H1 (cell line): ENCODE data around the gene FMNL2. TPM values are rescaled to one million over a fixed set of nuclear protein-coding genes. Genes with fewer than 3 reads are reported as not detected.

Experiments used
- CTCF ChIA-PET: fragments of 300-600 bp; sonication (Branson Sonifier 250); formaldehyde crosslinking; loops from one replicate; lab custom pipeline; 2021; ENCODE audit not compliant: partially characterized antibody; lab: Charles Lee
- POLR2A ChIA-PET: fragments of 300-600 bp; sonication (Branson Sonifier 250); formaldehyde crosslinking; loops from one replicate; lab custom pipeline; 2021; ENCODE audit warnings: inconsistent platforms; ENCODE audit not compliant: partially characterized antibody; lab: Charles Lee
- DNase-seq, 2 experiments: peaks; one replicate each; pipeline versions ENCODE4 v3.0.0 to v3.0.0-alpha.2; 2010 to 2022; ENCODE audit warnings: low spot score in 2 of 2, low read depth in 1 of 2, mixed read lengths in 1 of 2
- FAIRE-seq: peaks from 2 replicates; lab custom pipeline; 2011; peaks lifted over from hg19 to GRCh38; lab: Jason Lieb, UNC
- H2AFZ ChIP-seq: 2 replicates; pipeline ENCODE4 v1.8.1; 2012; ENCODE audit warnings: low read length, inconsistent platforms
- H2AK5ac ChIP-seq: 2 replicates; pipeline ENCODE4 v1.6.1; 2013; ENCODE audit warnings: low read depth, low read length
- H2BK120ac ChIP-seq: replicated peaks from 2 replicates; pipeline ENCODE3; 2013; ENCODE audit warnings: low read depth, low read length, inconsistent platforms
- H2BK12ac ChIP-seq: 2 replicates; pipeline ENCODE4 v1.6.1; 2013; ENCODE audit warnings: low read depth, low read length
- H2BK15ac ChIP-seq: 2 replicates; pipeline ENCODE4 v1.6.1; 2013; ENCODE audit warnings: low read length
- H2BK20ac ChIP-seq: 2 replicates; pipeline ENCODE4 v1.6.1; 2013; ENCODE audit warnings: low read length
- H2BK5ac ChIP-seq: 2 replicates; pipeline ENCODE4 v1.6.1; 2013; ENCODE audit warnings: low read depth, low read length
- H3K14ac ChIP-seq: 2 replicates; pipeline ENCODE4 v1.6.1; 2013; ENCODE audit warnings: inconsistent platforms; ENCODE audit not compliant: insufficient read length
- H3K18ac ChIP-seq: 2 replicates; pipeline ENCODE4 v1.6.1; 2013; ENCODE audit warnings: low read length; ENCODE audit errors: extremely low read depth
- H3K23ac ChIP-seq: 2 replicates; pipeline ENCODE4 v1.6.1; 2013; ENCODE audit warnings: inconsistent platforms; ENCODE audit not compliant: insufficient read length
- H3K23me2 ChIP-seq: 2 replicates; pipeline ENCODE4 v1.6.1; 2013; ENCODE audit warnings: low read depth, low read length
- H3K27ac ChIP-seq: 2 replicates; pipeline ENCODE4 v1.6.1; 2011; ENCODE audit warnings: low read depth, low read length, inconsistent platforms
- H3K27me3 ChIP-seq, 4 experiments: replicated peaks in 1 of 4; 1 replicate in 1 of 4; 2 replicates in 3 of 4; pipeline versions ENCODE4 v1.6.1 to v1.8.1; 2011 to 2013; ENCODE audit warnings: low read length in 3 of 4, mild to moderate bottlenecking in 3 of 4, inconsistent platforms in 2 of 4, mixed read lengths in 2 of 4, moderate library complexity in 1 of 4; ENCODE audit not compliant: control insufficient read depth in 3 of 4, insufficient read depth in 3 of 4; ENCODE audit errors: extremely low read depth in 1 of 4
- H3K36me3 ChIP-seq, 4 experiments: 2 replicates each; pipeline versions ENCODE4 v1.6.1 to v1.8.1; 2011 to 2013; ENCODE audit warnings: mild to moderate bottlenecking in 4 of 4, low read length in 3 of 4, moderate library complexity in 2 of 4, control low read depth in 1 of 4, inconsistent platforms in 1 of 4; ENCODE audit not compliant: insufficient read depth in 4 of 4, control insufficient read depth in 2 of 4
- H3K4ac ChIP-seq: replicated peaks from 2 replicates; pipeline ENCODE3; 2013; ENCODE audit warnings: low read length, low read depth, mixed read lengths, inconsistent platforms; ENCODE audit not compliant: insufficient read length
- H3K4me1 ChIP-seq, 4 experiments: replicated peaks in 1 of 4; 1 replicate in 1 of 4; 2 replicates in 3 of 4; pipeline versions ENCODE4 v1.6.1 to v1.8.1; 2011 to 2013; ENCODE audit warnings: low read length in 3 of 4, inconsistent platforms in 2 of 4, mixed read lengths in 1 of 4; ENCODE audit not compliant: insufficient read depth in 4 of 4, control insufficient read depth in 3 of 4
- H3K4me2 ChIP-seq, 2 experiments: 2 replicates each; pipeline versions ENCODE4 v1.6.1 to v1.8.1; 2011 to 2013; ENCODE audit warnings: low read depth in 2 of 2, low read length in 2 of 2, control low read depth in 1 of 2, inconsistent platforms in 1 of 2, mild to moderate bottlenecking in 1 of 2; ENCODE audit not compliant: insufficient read depth in 1 of 2
- H3K4me3 ChIP-seq, 4 experiments: fragments of 200-600, 300-600 bp in 1 of 4; sonication (generic), shearing (Covaris generic), sonication (Bioruptor Twin) in 1 of 4; 2 replicates each; pipeline versions ENCODE4 v1.5.1 to v1.8.1; 2011 to 2016; ENCODE audit warnings: low read length in 4 of 4, low read depth in 3 of 4, control low read depth in 2 of 4, inconsistent platforms in 2 of 4, mild to moderate bottlenecking in 2 of 4, mixed read lengths in 1 of 4, moderate library complexity in 1 of 4; ENCODE audit not compliant: insufficient read depth in 2 of 4; ENCODE audit errors: extremely low read depth in 1 of 4
- H3K56ac ChIP-seq: replicated peaks from 2 replicates; pipeline ENCODE3; 2013; ENCODE audit warnings: low read depth, mild to moderate bottlenecking, mixed read lengths, low read length, inconsistent platforms; ENCODE audit not compliant: insufficient read length
- H3K79me1 ChIP-seq: 2 replicates; pipeline ENCODE4 v1.6.1; 2013; ENCODE audit warnings: low read depth, low read length, control low read depth
- H3K79me2 ChIP-seq, 2 experiments: 2 replicates each; pipeline versions ENCODE4 v1.6.1 to v1.8.1; 2012 to 2013; ENCODE audit warnings: low read length in 2 of 2, mild to moderate bottlenecking in 2 of 2, inconsistent platforms in 1 of 2; ENCODE audit not compliant: insufficient read depth in 2 of 2, control insufficient read depth in 1 of 2
- H3K9ac ChIP-seq, 4 experiments: replicated peaks in 1 of 4; 1 replicate in 1 of 4; 2 replicates in 3 of 4; pipeline versions ENCODE4 v1.6.1 to v1.8.1; 2011 to 2013; ENCODE audit warnings: low read depth in 3 of 4, low read length in 3 of 4, control low read depth in 2 of 4, mild to moderate bottlenecking in 2 of 4, moderate library complexity in 2 of 4, inconsistent platforms in 1 of 4; ENCODE audit errors: extremely low read depth in 1 of 4
- H3K9me3 ChIP-seq, 2 experiments: 2 replicates each; pipeline versions ENCODE4 v1.6.1 to v1.8.1; 2012 to 2013; ENCODE audit warnings: mild to moderate bottlenecking in 2 of 2, moderate library complexity in 2 of 2, control low read depth in 1 of 2, inconsistent platforms in 1 of 2, low read depth in 1 of 2, low read length in 1 of 2, mixed read lengths in 1 of 2; ENCODE audit not compliant: insufficient read depth in 2 of 2
- H4K20me1 ChIP-seq, 2 experiments: replicated peaks in 1 of 2; 2 replicates each; pipeline versions ENCODE3 to v1.8.1; 2011 to 2013; ENCODE audit warnings: inconsistent platforms in 2 of 2, low read length in 2 of 2, mild to moderate bottlenecking in 1 of 2; ENCODE audit not compliant: insufficient read depth in 2 of 2, control insufficient read depth in 1 of 2
- H4K5ac ChIP-seq: 2 replicates; pipeline ENCODE4 v1.6.1; 2013; ENCODE audit warnings: low read length, low read depth, mixed read lengths, inconsistent platforms; ENCODE audit not compliant: insufficient read length
- H4K8ac ChIP-seq: 2 replicates; pipeline ENCODE4 v1.8.0; 2013; ENCODE audit warnings: mild to moderate bottlenecking, moderate library complexity, low read length, inconsistent platforms; ENCODE audit not compliant: insufficient read depth; ENCODE audit errors: extremely low read depth
- H4K91ac ChIP-seq: replicated peaks from 2 replicates; pipeline ENCODE3; 2013; ENCODE audit warnings: low read length, mixed read lengths, inconsistent platforms; ENCODE audit not compliant: insufficient read length
- ASH2L ChIP-seq: fragments of 200-600, 300-600 bp; sonication (generic); IDR thresholded peaks from one replicate; pipeline ENCODE4 v1.7.1; 2017; ENCODE audit warnings: low read length
- NRF1 ChIP-seq: IDR thresholded peaks from 2 replicates; pipeline ENCODE4 v1.6.1; 2011; ENCODE audit warnings: mild to moderate bottlenecking, low read depth, low read length, improper control_type of control experiment
- POLR2AphosphoS5 ChIP-seq: IDR thresholded peaks from 2 replicates; pipeline ENCODE4 v1.6.1; 2011; ENCODE audit warnings: low read depth, low read length
- RAD21 ChIP-seq, 2 experiments: IDR thresholded peaks in 1 of 2; conservative IDR thresholded peaks in 1 of 2; 2 replicates each; pipeline ENCODE4 v1.6.1; 2011; ENCODE audit warnings: low read depth in 2 of 2, low read length in 2 of 2, improper control_type of control experiment in 1 of 2, inconsistent platforms in 1 of 2, mild to moderate bottlenecking in 1 of 2, moderate library complexity in 1 of 2
- RNF2 ChIP-seq: fragments of 200-900, 300-1000 bp; sonication (generic); IDR thresholded peaks from 2 replicates; pipeline ENCODE4 v1.7.1; 2016; ENCODE audit warnings: borderline replicate concordance, low read depth, mild to moderate bottlenecking, antibody characterized with exemption, low read length; ENCODE audit not compliant: poor library complexity, severe bottlenecking; ENCODE audit errors: missing control alignments
- RXRA ChIP-seq: IDR thresholded peaks from 2 replicates; pipeline ENCODE4 v1.6.1; 2011; ENCODE audit warnings: low read depth, mild to moderate bottlenecking, low read length, moderate library complexity; ENCODE audit not compliant: insufficient read depth
- SAP30 ChIP-seq: fragments of 300-600 bp; sonication (generic); IDR thresholded peaks from 2 replicates; pipeline ENCODE4 v1.7.1; 2012; ENCODE audit warnings: low read length, moderate library complexity, mild to moderate bottlenecking, inconsistent platforms; ENCODE audit not compliant: insufficient read depth, insufficient replicate concordance
- SIN3A ChIP-seq, 2 experiments: IDR thresholded peaks in 1 of 2; conservative IDR thresholded peaks in 1 of 2; 2 replicates each; pipeline ENCODE4 v1.6.1; 2011 to 2012; ENCODE audit warnings: low read length in 2 of 2, improper control_type of control experiment in 1 of 2, low read depth in 1 of 2, mild to moderate bottlenecking in 1 of 2
- SRF ChIP-seq: IDR thresholded peaks from 2 replicates; pipeline ENCODE4 v1.6.1; 2011; ENCODE audit warnings: mild to moderate bottlenecking, low read depth, low read length, moderate library complexity
- TEAD4 ChIP-seq: IDR thresholded peaks from 2 replicates; pipeline ENCODE4 v1.6.1; 2012; ENCODE audit warnings: low read depth, low read length, inconsistent platforms, mixed read lengths
- WGBS, 2 experiments: shearing (Covaris generic) in 1 of 2; methylation state at CpG; one replicate each; pipeline versions ENCODE4 v1.1.6 to v1.1.7; 2013 to 2015; ENCODE audit warnings: low lambda C conversion rate in 2 of 2, mixed read lengths in 2 of 2, inconsistent platforms in 1 of 2, low coverage in 1 of 2, missing lambda C conversion rate in 1 of 2; ENCODE audit not compliant: insufficient replicate concordance in 2 of 2, insufficient coverage in 1 of 2, insufficient read length in 1 of 2; ENCODE audit errors: extremely low coverage in 1 of 2, missing lambda C conversion rate in 1 of 2; 5-methylcytosine and 5-hydroxymethylcytosine counted together
- polyA plus RNA-seq, 7 experiments: library from polyadenylated mRNA; depleted of rRNA in 3 of 7; stranded (reverse) in 5 of 7; unstranded in 2 of 7; fragments of >200 nt in 5 of 7; fragments of 200-250 nt in 2 of 7; gene quantifications; 1 replicate in 5 of 7; 2 replicates in 1 of 7; 4 replicates in 1 of 7; pipeline versions ENCODE4 v1.2.1 to v1.2.3, GENCODE V29; 2011 to 2013; ENCODE audit warnings: missing spikeins in 2 of 7, mixed read lengths in 2 of 7
- total RNA-seq: library from RNA; stranded (reverse); fragmentation: NEBNext Ultra II Directional; extraction: Animal tissue kit (Norgen Biotek cat#: 25700); gene quantifications from 2 replicates; pipeline ENCODE4 v1.2.1, GENCODE V29; 2021
- TF ChIP-seq, protein P1 (sequence below): IDR thresholded peaks from 2 replicates; pipeline ENCODE4 v1.6.1; 2011; ENCODE audit warnings: low read depth, mild to moderate bottlenecking, low read length; ENCODE audit not compliant: insufficient read depth

The FMNL2 gene
- total and polyA plus RNA-seq, 2 of the 8 experiments (the other 6 are each of a cell fraction or from before 2014, with no cell fraction given): 15.5 to 45.1 TPM

DNA sequence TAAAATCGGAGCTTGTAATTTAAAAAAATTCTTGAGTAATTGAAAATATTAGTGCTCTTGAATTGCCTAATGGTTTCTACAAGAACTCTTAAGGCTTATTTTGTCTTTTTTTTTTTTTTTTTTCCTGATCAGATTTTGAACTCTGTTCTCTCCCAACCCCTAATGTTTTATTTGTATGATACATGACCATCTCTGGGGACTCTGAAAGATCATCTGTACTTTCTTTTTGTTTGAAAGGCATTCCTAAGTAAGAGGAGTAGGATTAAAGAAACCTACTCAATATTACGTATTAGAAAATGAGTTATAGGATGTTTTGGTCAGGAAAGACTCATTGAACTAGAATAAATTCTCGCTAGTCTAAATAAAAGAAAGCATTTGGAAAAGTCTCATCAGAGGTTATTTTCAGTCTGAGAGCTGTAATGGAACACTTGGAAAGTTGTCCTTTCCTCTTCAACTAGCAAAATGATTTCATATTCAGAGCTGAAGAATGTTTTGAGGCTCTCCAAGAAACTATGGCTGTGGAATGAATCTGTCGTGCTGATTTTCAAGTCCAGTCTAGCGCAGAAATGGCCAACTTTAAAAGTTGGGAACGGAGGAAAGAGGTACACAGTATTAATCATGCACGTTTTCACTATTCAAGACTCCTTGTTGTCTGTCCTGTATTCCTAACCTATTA is 199.6 kb downstream of the FMNL2 start:
- H3K79me1 ChIP-seq: no peaks in the 10 kb centered on the region
- no peak overlapping the region for H3K9ac ChIP-seq
- H3K27ac ChIP-seq: no peak overlapping the region
- H3K4me3 ChIP-seq: no peak overlapping the region
- H2BK12ac ChIP-seq: no peak overlapping the region
- no peak overlapping the region for H2AFZ ChIP-seq
- no peak overlapping the region for H4K5ac ChIP-seq
- no peak overlapping the region for H4K91ac ChIP-seq
- DNase-seq (no peak), FAIRE-seq (no peak)
- peaks cover 0 to 51% of the 10 kb centered on the region in 2 experiments; a peak in 2 of 4 replicates for H3K79me2 ChIP-seq
- H2BK5ac ChIP-seq: no peak overlapping the region
- no peak overlapping the region for H2AK5ac ChIP-seq
- H3K4ac ChIP-seq: no peak overlapping the region
- 77% methylated on average over 7 of the region's 7 CpGs; no CpG with 5 or more reads in 1 of the 2 experiments for WGBS, 2 experiments
- H4K20me1 ChIP-seq: no peaks in the 10 kb centered on the region
- no peaks in the 10 kb centered on the region for H3K27me3 ChIP-seq
- H2BK120ac ChIP-seq: no peak overlapping the region
- peaks cover 0 to under 1% (median 0%) of the 10 kb centered on the region in 4 experiments; a peak in 2 of 7 replicates for H3K4me1 ChIP-seq
- no peak overlapping the region for H2BK15ac ChIP-seq
- CTCF ChIA-PET: interaction anchor here (1.4 kb wide), 1 partner anchor 21 kb away, joined by 3 read pairs; no protein-coding TSS in a partner anchor
- H3K4me2 ChIP-seq: no peak overlapping the region
- no peak overlapping the region for H2BK20ac ChIP-seq
- POLR2A ChIA-PET: interaction anchor here (0.6 to 1.2 kb wide), 3 partner anchors 16 to 44 kb away, joined by 3 read pairs; no protein-coding TSS in a partner anchor
- no peaks in the 10 kb centered on the region for H3K36me3 ChIP-seq
- no peaks in the 10 kb centered on the region for H3K23me2 ChIP-seq
- H3K14ac ChIP-seq: no peak overlapping the region
- no peaks in the 10 kb centered on the region for H3K9me3 ChIP-seq
- no peak overlapping the region for H3K18ac ChIP-seq
- no peak overlapping the region for H4K8ac ChIP-seq
- no peak overlapping the region for H3K56ac ChIP-seq
- H3K23ac ChIP-seq: no peak overlapping the region
- TF ChIP-seq TEAD4 (no peak), ASH2L (no peak), RXRA (no peak), SAP30 (no peak), SRF (no peak), SIN3A (conservative IDR thresholded peaks at IDR 0.05 in 1 of 2, IDR thresholded peaks at IDR 0.05 in 1 of 2; ENCODE audit: low read depth in 1 of 2, low read length in 2 of 2) (no peak), RAD21 (IDR thresholded peaks at IDR 0.05 in 1 of 2, conservative IDR thresholded peaks at IDR 0.05 in 1 of 2; ENCODE audit: low read depth in 2 of 2, low read length in 2 of 2) (no peak), NRF1 (no peak), POLR2AphosphoS5 (no peak), RNF2 (no peak)
- TF ChIP-seq, protein P1, sequence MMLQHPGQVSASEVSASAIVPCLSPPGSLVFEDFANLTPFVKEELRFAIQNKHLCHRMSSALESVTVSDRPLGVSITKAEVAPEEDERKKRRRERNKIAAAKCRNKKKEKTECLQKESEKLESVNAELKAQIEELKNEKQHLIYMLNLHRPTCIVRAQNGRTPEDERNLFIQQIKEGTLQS: no peak
